Osteoblast (primary cell): ENCODE data around the gene CRTC3. TPM values are rescaled to one million over a fixed set of nuclear protein-coding genes. Genes with fewer than 3 reads are reported as not detected.

Source experiments
- DNase-seq: peaks from one replicate; pipeline ENCODE4 v3.0.0; 2011; ENCODE audit warnings: low spot score, mixed read lengths; ENCODE audit not compliant: insufficient read length; ENCODE audit errors: missing footprints
- H2AFZ ChIP-seq: 2 replicates; pipeline ENCODE4 v1.6.0; 2011; ENCODE audit warnings: mild to moderate bottlenecking, low read length
- H3K27ac ChIP-seq: 2 replicates; pipeline ENCODE4 v1.5.1; 2011; ENCODE audit warnings: mild to moderate bottlenecking, low read depth, low read length, moderate library complexity
- H3K27me3 ChIP-seq: 2 replicates; pipeline ENCODE4 v1.6.0; 2012; ENCODE audit warnings: mild to moderate bottlenecking, control low read depth, inconsistent platforms, low read length, moderate library complexity; ENCODE audit not compliant: insufficient read depth
- H3K36me3 ChIP-seq: 2 replicates; pipeline ENCODE4 v1.5.1; 2011; ENCODE audit warnings: mild to moderate bottlenecking, low read length, control low read depth, moderate library complexity; ENCODE audit not compliant: insufficient read depth
- H3K4me1 ChIP-seq: 2 replicates; pipeline ENCODE4 v1.5.1; 2011; ENCODE audit warnings: mild to moderate bottlenecking, low read length, control low read depth, moderate library complexity; ENCODE audit not compliant: insufficient read depth
- H3K4me2 ChIP-seq: 2 replicates; pipeline ENCODE4 v1.6.0; 2011; ENCODE audit warnings: mild to moderate bottlenecking, low read length; ENCODE audit not compliant: insufficient read depth
- H3K4me3 ChIP-seq: fragments of 200-600 bp; sonication (generic); 3 replicates; pipeline ENCODE4 v1.5.1; 2012; ENCODE audit warnings: mild to moderate bottlenecking, low read length, inconsistent platforms; ENCODE audit not compliant: insufficient read depth
- H3K79me2 ChIP-seq: 2 replicates; pipeline ENCODE4 v1.6.0; 2012; ENCODE audit warnings: mild to moderate bottlenecking, low read length, control low read depth, inconsistent platforms; ENCODE audit not compliant: insufficient read depth
- H3K9me3 ChIP-seq: 2 replicates; pipeline ENCODE4 v1.5.1; 2011; ENCODE audit warnings: low read depth, low read length, control low read depth
- H4K20me1 ChIP-seq: 2 replicates; pipeline ENCODE4 v1.6.0; 2012; ENCODE audit warnings: mild to moderate bottlenecking, low read length, control low read depth; ENCODE audit not compliant: insufficient read depth
- CTCF ChIP-seq: IDR thresholded peaks from 2 replicates; pipeline ENCODE4 v1.5.1; 2011; ENCODE audit warnings: mild to moderate bottlenecking, low read depth, low read length, moderate library complexity; ENCODE audit errors: extremely low read depth
- total RNA-seq: library from RNA; depleted of rRNA; stranded (reverse); fragments of >200 nt; gene quantifications from 2 replicates; pipeline ENCODE4 v1.2.3, GENCODE V29; 2012

The CRTC3 gene
- total RNA-seq, 1 donor: 25.0 TPM

GRCh38 chr15:90580099-90580498 is 50.4 kb downstream of the CRTC3 start:
- Histone ChIP-seq H3K4me1 (no peaks in the 10 kb centered on the region), H3K79me2 (peaks cover 48% of the 10 kb centered on the region)

GRCh38 chr15:90580541-90580940 is 50.8 kb downstream of the CRTC3 start:
- H4K20me1 ChIP-seq: peaks cover 28% of the 10 kb centered on the region
- no peak for TF ChIP-seq CTCF
- H3K27me3 ChIP-seq: no peaks in the 10 kb centered on the region
- H3K4me1 ChIP-seq: peaks cover under 1% of the 10 kb centered on the region
- no peak overlapping the region for H2AFZ ChIP-seq
- H3K36me3 ChIP-seq: no peaks in the 10 kb centered on the region
- no peaks in the 10 kb centered on the region for H3K9me3 ChIP-seq
- no peak overlapping the region for H3K4me2 ChIP-seq
- DNase-seq: no peak
- peaks cover 45% of the 10 kb centered on the region for H3K79me2 ChIP-seq
- H3K4me3 ChIP-seq: no peak overlapping the region
- no peak overlapping the region for H3K27ac ChIP-seq

More at GRCh38 chr15:90580099-90580498, 50.4 kb downstream of the CRTC3 start:
- Histone ChIP-seq H3K27ac (no peak overlapping the region), H3K4me2 (no peak overlapping the region), H3K9me3 (no peaks in the 10 kb centered on the region), H2AFZ (no peak overlapping the region), H3K4me3 (no peak overlapping the region), H4K20me1 (peaks cover 26% of the 10 kb centered on the region), H3K36me3 (no peaks in the 10 kb centered on the region), H3K27me3 (no peaks in the 10 kb centered on the region)
- no peak for TF ChIP-seq CTCF
- no peak for DNase-seq

GRCh38 chr15:90580946-90581345 is 51.2 kb downstream of the CRTC3 start:
- Histone ChIP-seq H3K4me1 (peaks cover 5% of the 10 kb centered on the region), H3K9me3 (no peaks in the 10 kb centered on the region), H4K20me1 (peaks cover 32% of the 10 kb centered on the region), H3K27ac (no peak overlapping the region), H3K79me2 (peaks cover 42% of the 10 kb centered on the region), H3K36me3 (no peaks in the 10 kb centered on the region), H3K4me3 (no peak overlapping the region), H2AFZ (no peak overlapping the region), H3K27me3 (no peaks in the 10 kb centered on the region), H3K4me2 (no peak overlapping the region)
- no peak for DNase-seq
- TF ChIP-seq CTCF: no peak

GRCh38 chr15:90581771-90582352 is 52.1 kb downstream of the CRTC3 start:
- DNase-seq: no peak
- Histone ChIP-seq H3K27ac (no peak overlapping the region), H3K9me3 (no peaks in the 10 kb centered on the region), H4K20me1 (peaks cover 30% of the 10 kb centered on the region), H3K27me3 (no peaks in the 10 kb centered on the region), H3K36me3 (no peaks in the 10 kb centered on the region), H2AFZ (no peak overlapping the region), H3K4me3 (no peak overlapping the region), H3K4me2 (no peak overlapping the region), H3K79me2 (peaks cover 40% of the 10 kb centered on the region), H3K4me1 (peaks cover 6% of the 10 kb centered on the region)
- TF ChIP-seq CTCF: no peak
